SK-N-MC (cell line): ENCODE measurements around the gene TNNC1.

ENCODE experiments used
- DNase-seq: peaks from one replicate; pipeline ENCODE4 v3.0.0-alpha.2; 2011; ENCODE audit warnings: low read depth, low spot score
- H3K27ac ChIP-seq: fragments of 200-600 bp; sonication (generic); 2 replicates; pipeline ENCODE4 v1.5.1; 2016; ENCODE audit warnings: mixed run types
- H3K36me3 ChIP-seq: fragments of 200-600 bp; sonication (generic); 2 replicates; pipeline ENCODE4 v1.6.1; 2017; ENCODE audit warnings: antibody characterized with exemption, low read length, mixed read lengths; ENCODE audit not compliant: insufficient read depth
- H3K4me3 ChIP-seq: fragments of 200-600 bp; sonication (generic); 2 replicates; pipeline ENCODE4 v1.5.1; 2016
- H3K9ac ChIP-seq: fragments of 200-600 bp; sonication (generic); 2 replicates; pipeline ENCODE4 v1.8.0; 2017; ENCODE audit warnings: mixed run types, mixed read lengths; ENCODE audit not compliant: insufficient read length
- H3K9me3 ChIP-seq: fragments of 200-600 bp; sonication (generic); 2 replicates; pipeline ENCODE4 v1.6.1; 2017; ENCODE audit warnings: low read depth, mild to moderate bottlenecking, antibody characterized with exemption, low read length, moderate library complexity, mixed read lengths
- EZH2 ChIP-seq: fragments of 200-600 bp; sonication (generic); IDR thresholded peaks from one replicate; pipeline ENCODE4 v1.6.1; 2017; ENCODE audit warnings: antibody characterized with exemption
- FOXP2 ChIP-seq: optimal IDR thresholded peaks from 2 replicates; pipeline ENCODE3; 2011; ENCODE audit warnings: mild to moderate bottlenecking, moderate library complexity; ENCODE audit not compliant: insufficient read depth; ENCODE audit errors: extremely low read length, control extremely low read depth
- POLR2AphosphoS5 ChIP-seq: IDR thresholded peaks from 2 replicates; pipeline ENCODE4 v1.6.1; 2012; ENCODE audit warnings: mild to moderate bottlenecking, low read depth, low read length, borderline replicate concordance

TNNC1 gene

GRCh38 chr3:52471371-52472238 is 17.8 kb upstream of the TNNC1 start:
- no peaks in the 10 kb centered on the region for H3K9me3 ChIP-seq
- no peak overlapping the region for H3K4me3 ChIP-seq
- TF ChIP-seq FOXP2 (no peak), POLR2AphosphoS5 (no peak), EZH2 (no peak)
- peaks cover 11% of the 10 kb centered on the region; the same call in 1 of the 2 replicates for H3K36me3 ChIP-seq
- no peak for DNase-seq
- no peak overlapping the region for H3K9ac ChIP-seq
- no peak overlapping the region for H3K27ac ChIP-seq

GRCh38 chr3:52470920-52471319 is 17.1 kb upstream of the TNNC1 start:
- no peak overlapping the region for H3K27ac ChIP-seq
- DNase-seq: no peak
- no peak overlapping the region for H3K4me3 ChIP-seq
- TF ChIP-seq FOXP2 (no peak), POLR2AphosphoS5 (no peak), EZH2 (no peak)
- H3K9ac ChIP-seq: no peak overlapping the region
- H3K9me3 ChIP-seq: no peaks in the 10 kb centered on the region
- peaks cover 11% of the 10 kb centered on the region; the same call in 1 of the 2 replicates for H3K36me3 ChIP-seq

DNA sequence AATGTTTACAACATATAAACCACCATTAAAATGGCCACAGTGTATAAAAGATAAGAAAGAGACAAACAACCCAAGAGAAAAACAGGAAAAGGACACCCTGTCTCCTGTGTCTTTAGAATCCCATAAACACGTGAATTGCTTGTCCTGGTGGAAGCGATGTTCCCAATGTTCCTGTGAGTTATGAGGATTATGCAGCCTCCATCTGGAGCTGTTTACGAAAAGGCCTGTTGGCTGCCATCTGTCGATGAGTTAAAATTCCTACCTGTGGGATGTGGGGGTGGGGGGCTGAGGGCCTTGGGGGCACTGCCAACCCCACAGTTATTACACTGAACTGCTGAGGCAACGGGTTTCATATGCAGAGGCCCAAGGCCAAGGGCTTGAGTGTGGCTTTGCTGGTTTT is 15.2 kb upstream of the TNNC1 start:
- Histone ChIP-seq H3K36me3 (peaks cover 7% of the 10 kb centered on the region; the same call in 1 of the 2 replicates), H3K4me3 (no peak overlapping the region), H3K9me3 (no peaks in the 10 kb centered on the region), H3K9ac (no peak overlapping the region), H3K27ac (no peak overlapping the region)
- TF ChIP-seq POLR2AphosphoS5 (no peak), FOXP2 (no peak)
- DNase-seq: no peak

GRCh38 chr3:52468336-52468735 is 14.5 kb upstream of the TNNC1 start:
- Histone ChIP-seq H3K9ac (no peak overlapping the region), H3K36me3 (peaks cover 4% of the 10 kb centered on the region; the same call in 1 of the 2 replicates), H3K27ac (no peak overlapping the region), H3K4me3 (no peak overlapping the region), H3K9me3 (no peaks in the 10 kb centered on the region)
- no peak for DNase-seq
- no peak for TF ChIP-seq FOXP2
- no peak for TF ChIP-seq POLR2AphosphoS5
- TF ChIP-seq EZH2: no peak

GRCh38 chr3:52463416-52463815 is 9.6 kb upstream of the TNNC1 start:
- peaks cover 14% of the 10 kb centered on the region; the same call in 1 of the 2 replicates for H3K36me3 ChIP-seq
- no peak overlapping the region for H3K9ac ChIP-seq
- H3K27ac ChIP-seq: no peak overlapping the region
- DNase-seq: no peak
- H3K9me3 ChIP-seq: no peaks in the 10 kb centered on the region
- no peak overlapping the region for H3K4me3 ChIP-seq
- TF ChIP-seq POLR2AphosphoS5 (no peak), EZH2 (no peak), FOXP2 (no peak)

DNA sequence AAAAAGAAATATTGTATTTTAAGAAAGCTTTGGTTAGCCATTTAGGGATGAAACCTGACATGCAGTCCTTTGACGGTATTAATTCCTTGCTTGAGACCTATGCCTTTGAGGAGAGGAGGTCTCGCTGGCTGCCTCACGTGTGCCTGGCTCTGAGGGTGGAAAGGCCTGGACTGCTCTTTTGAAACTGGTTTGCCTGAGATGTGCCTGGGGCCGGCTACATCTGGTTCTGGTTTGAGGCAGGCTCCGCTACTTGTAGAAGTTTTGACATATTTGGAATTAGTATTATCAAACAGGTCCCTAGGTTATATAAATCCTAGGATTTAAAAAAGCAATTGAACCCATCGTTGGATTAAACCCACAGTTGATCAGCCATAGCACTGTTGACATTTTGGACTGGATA is 8.0 kb upstream of the TNNC1 start:
- Histone ChIP-seq H3K9me3 (no peaks in the 10 kb centered on the region), H3K9ac (no peak overlapping the region), H3K36me3 (peaks cover 15% of the 10 kb centered on the region; the same call in 1 of the 2 replicates), H3K4me3 (no peak overlapping the region), H3K27ac (peak overlapping the region; percentile 39)
- DNase-seq: no peak
- TF ChIP-seq FOXP2: no peak

DNA sequence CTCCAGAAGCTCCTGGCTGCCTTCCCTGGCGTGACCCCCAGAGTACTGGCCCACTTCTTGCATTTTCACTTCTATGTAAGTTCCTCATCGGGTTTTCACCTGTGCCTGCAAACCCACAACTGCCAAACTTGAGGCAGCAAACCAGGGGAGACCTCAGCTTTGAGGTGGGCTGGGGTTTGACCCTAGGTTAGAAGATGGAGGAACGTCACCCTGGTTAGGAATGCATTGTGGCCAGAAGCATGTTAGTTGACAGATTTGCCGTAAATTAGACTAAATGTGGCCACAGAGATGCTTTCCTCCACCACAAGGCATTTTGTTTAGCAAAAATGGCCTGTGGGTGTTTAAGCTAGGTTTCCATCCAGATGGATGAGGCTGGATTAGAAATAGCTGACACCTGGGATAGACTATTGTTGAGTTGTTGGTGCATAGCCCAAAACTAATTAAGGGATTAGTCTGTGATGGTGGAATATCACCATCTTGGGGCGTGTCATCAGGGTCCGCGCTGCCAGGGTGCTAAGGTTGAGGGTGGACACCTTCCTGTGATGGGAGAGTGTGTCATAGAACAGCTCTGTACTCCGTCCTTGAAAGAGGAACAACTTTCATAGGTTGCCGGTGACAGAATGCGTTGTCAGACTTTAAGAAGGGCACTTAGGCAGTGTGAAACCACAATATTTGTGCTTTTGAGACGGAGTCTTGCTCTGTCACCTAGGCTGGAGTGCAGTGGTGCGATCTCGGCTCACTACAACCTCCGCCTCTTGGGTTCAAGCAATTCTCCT is 5.1 kb upstream of the TNNC1 start:
- DNase-seq: no peak
- H3K27ac ChIP-seq: no peak overlapping the region

GRCh38 chr3:52458031-52458760 is 4.4 kb upstream of the TNNC1 start:
- Histone ChIP-seq H3K4me3 (no peak overlapping the region), H3K9ac (no peak overlapping the region), H3K27ac (no peak overlapping the region), H3K9me3 (no peaks in the 10 kb centered on the region), H3K36me3 (peaks cover 13% of the 10 kb centered on the region; the same call in 1 of the 2 replicates)
- TF ChIP-seq FOXP2: no peak
- TF ChIP-seq EZH2: no peak
- no peak for TF ChIP-seq POLR2AphosphoS5
- DNase-seq: no peak

More for the DNA sequence above, 5.1 kb upstream of the TNNC1 start:
- peaks cover 15% of the 10 kb centered on the region; the same call in 1 of the 2 replicates for H3K36me3 ChIP-seq
- no peak for TF ChIP-seq FOXP2
- no peak for TF ChIP-seq POLR2AphosphoS5
- TF ChIP-seq EZH2: no peak
- no peak overlapping the region for H3K4me3 ChIP-seq
- no peaks in the 10 kb centered on the region for H3K9me3 ChIP-seq
- H3K9ac ChIP-seq: no peak overlapping the region
